OCI-M2 (cell line): ENCODE data around the gene MEGF11.

Source experiments
- DNase-seq: peaks from one replicate; lab custom pipeline; 2025; ENCODE audit not compliant: unreplicated experiment; lab: John Stamatoyannopoulos, UW

The MEGF11 gene

DNA sequence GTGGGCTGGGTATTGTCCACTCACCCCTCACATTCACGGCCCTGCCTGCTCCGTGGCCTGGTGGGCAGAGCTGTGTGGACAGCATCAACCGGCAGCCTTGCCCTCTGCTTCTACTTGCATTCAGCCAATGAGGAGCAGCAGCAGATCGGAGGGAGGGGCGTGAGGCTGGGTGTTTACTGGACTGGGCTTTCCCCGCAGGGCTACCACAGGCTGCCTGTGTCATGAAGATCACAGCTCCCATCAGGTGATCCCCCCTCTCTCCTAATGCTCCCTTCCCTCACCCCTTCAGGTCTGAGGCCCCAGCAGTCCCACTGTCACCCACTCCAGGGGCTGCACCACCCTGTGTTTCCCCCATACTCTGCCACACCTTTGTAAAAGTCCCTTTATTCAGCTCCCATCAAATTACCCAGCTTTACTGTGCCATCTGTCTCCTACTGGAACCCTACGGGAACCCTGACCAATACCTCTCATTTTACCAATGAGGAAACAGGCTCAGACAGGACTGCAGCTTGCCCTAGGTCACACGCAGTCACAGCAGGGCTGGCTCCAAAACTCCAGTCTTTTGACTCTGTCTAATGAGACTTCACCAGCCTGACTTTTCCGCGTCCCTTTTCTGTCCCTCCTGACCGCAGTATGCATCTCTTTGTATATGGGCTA lies 81.1 kb downstream of the MEGF11 start:
- no peak for DNase-seq

DNA sequence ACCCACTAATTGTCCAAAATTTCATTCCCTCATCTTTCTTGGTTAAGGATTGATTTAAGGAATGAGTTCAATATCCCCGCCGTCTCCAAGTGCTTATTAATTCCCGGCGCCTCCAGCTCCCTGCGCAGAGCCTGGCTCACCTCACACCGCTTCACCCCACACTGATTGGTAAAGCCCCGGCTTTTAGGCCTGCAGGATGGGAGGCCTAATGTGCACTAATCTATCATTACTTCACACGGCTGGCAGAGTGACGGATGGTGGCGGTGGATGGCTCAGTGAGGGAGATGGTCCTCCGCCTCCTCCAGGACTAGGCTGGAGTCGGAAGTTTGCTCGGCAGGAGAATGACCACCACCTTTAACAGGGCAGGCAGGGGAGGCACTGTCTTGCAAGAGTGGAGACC lies 81.7 kb downstream of the MEGF11 start:
- no peak for DNase-seq

DNA sequence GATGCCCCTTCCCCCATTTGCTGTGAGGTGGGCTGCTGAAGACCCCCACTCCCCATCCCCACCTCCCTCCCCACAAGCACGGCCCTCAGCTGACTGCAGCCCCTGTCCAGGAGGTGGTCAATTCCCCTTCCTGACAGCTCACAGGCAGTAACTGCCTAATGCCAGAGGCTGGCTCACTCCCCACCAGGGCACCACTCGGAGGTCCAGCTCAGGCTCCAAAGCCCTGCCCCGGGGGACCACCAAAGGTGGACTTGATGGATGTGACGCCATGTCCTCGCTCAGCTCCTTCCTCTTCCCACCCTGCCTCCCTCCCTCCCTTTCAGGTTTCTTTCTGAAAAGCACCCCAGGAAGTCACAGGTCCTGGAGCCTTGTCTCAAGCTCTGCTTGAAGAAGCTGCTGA lies 82.8 kb downstream of the MEGF11 start:
- no peak for DNase-seq

DNA sequence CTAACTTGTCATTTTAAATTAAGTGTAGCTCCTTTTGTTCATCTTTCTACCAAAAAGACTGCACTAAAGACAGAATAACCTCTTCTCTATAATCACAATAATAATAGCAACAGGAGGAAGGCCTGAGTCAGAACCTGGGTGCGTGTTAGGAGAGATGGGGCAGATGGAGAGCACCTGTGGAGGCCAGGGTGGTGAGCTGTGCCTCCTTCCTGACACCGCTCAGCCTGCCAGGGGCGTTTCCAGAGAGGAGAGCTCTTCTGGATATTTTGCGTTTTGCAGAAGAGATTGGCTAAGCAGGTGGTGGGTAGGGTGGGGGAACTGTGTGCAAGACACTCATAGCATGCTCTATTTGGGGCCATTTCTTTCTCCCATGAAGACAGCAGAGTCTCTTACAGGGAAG lies 83.5 kb downstream of the MEGF11 start:
- no peak for DNase-seq

DNA sequence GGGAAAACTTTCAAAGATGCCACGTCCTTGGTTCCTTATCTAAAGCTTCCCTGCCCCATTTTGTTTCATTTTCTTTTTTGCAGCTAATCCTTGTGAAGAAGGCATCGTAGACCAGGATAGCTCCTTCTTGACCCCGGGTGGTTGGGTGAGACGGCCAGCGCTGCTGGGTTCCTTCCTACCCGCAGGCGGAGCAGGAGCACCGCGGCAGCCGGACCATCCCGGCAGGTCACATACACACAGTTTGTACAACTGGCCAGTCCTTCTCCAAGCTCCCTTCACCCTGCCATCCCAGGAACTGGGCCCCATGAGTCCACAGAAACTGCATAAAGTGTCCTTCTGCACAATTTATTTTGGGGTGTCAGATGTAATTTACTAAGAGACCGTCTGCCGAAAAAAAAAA lies 83.9 kb downstream of the MEGF11 start:
- DNase-seq = no peak

DNA sequence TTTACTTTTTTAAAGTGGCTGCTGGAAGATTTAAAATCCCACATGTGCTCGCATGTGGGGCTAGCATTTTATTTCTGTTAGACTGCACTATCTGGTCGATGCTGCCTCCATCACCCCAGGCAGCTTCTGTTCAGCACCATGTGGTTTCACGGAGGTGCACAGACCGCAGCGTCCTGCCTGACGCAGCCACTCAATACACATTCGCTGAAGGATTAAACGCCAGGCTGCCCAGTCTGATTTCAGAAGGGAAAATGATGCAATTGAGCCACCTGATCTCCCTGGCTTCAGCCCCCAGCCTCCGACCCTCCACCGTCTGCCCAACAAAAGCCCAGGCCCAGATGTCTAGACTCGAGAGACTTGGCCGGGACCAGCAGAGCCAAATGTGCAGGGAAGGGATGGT lies 84.5 kb downstream of the MEGF11 start:
- DNase-seq = no peak

DNA sequence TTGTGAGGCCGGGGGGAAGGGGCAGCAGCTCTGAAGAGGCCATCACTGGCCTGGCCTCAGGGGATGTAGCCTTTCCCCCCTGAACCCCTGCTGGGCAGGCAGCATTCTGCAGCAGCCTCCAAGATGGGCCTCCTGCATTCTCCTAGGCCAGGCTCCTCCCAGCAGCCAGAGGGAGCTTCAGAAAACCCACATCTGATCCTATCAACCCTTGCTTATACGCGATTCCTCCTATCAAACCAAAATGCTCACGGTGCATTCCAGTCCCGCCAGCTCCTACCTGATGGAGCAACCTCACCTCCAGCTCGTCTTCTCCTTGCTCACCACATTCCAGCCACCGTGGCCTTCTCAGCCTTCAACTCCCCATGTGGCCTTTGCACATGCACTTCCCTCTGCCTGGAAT lies 85.7 kb downstream of the MEGF11 start:
- no peak for DNase-seq

DNA sequence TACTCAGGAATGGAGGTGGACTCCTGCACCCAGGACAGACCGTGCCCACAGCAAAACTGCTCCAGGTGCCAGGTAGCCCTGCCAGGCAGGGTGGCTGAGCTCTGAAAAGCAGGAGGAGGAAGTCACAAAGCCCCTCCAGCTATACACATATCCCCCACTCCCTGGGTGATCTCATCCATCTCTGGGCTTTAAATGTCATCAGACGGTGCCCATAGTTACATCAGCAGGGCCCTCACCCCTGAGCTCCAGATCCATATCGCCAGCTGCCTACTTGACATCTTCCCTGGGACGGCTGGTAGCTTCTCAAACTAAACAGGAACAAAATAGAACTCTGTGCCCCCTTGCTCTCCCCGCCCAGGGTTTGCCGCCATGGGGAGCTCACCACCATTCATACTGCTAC lies 87.7 kb downstream of the MEGF11 start:
- no peak for DNase-seq

DNA sequence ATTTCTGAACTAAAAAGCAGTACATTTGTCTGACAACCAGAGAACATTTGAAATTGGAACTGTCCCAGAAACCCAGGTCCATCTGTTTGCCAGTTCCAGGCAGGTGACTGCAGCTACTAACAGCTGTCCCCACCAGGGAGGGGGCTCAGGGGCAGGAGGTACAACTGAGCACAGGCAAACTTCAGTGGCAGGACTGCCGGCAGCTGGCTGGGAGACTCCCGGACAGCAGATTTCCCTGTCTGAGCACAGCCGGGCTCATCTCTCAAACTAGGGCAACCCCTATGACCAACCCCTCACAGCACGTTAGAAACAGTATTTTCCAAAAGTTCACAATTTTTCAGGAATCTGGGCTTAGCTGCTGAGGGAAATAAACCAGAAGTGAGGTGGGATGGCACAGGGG lies 88.8 kb downstream of the MEGF11 start:
- no peak for DNase-seq

DNA sequence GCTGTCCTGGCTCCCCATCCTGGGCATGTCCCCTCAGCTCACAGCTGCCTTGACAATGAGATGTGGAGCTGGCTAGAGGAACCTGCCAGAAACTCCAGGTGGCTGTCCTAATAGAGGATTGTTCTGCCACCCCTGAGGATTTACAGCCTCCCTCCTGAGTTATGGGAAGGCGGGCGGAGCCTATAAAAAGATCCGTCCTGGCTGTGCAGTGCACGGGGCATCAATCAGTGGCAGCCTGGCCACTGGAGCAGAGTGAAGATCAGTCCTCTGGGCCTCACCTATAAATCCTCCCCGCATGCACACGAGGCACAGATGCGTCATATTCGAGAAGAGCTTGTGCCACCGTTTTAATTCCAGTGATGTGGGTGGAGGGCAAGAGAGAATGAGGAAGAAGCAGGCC lies 90.0 kb downstream of the MEGF11 start:
- no peak for DNase-seq

DNA sequence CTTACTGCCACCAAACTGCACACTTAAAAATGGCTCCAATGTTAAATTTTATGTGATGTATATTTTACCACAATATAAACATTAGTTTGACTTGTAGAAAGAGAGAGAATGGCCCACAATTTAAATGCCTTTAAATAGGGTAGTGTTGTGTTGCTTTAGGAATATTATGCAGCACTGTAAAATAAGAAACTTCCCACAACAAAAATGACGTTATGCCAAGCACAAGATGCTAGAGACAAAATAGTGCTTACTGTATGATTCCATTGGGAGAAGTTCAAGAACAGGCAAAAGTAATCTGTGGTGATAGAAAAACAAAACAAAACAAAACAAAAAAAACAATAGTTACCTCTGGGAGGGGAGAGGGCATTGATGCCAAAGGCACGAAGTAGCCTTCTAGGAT lies 91.3 kb downstream of the MEGF11 start:
- DNase-seq = no peak

DNA sequence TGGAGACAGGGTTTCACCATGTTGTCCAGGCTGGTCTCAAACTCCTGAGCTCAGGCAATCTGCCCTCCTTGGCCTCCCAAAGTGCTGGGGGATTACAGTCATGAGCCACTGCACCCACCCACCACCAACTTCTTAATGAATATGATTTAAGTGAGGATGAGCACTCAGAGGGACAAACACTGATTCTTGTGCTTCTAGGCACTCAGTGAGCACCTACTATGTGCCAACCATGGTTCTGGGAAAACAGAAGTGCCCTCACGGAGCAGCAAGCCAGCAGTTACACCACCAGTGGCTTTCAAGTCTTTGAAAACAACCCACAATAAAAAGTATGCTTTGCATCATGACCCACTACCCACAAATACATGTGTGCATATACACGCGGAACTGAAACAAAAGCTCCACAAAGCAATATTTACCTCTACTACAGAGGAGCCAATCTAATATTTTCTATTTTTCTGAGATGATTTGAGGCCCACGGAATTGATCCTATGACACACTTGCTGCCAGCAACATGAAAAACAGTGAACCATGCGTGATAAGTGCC lies 91.9 kb downstream of the MEGF11 start:
- no peak for DNase-seq

DNA sequence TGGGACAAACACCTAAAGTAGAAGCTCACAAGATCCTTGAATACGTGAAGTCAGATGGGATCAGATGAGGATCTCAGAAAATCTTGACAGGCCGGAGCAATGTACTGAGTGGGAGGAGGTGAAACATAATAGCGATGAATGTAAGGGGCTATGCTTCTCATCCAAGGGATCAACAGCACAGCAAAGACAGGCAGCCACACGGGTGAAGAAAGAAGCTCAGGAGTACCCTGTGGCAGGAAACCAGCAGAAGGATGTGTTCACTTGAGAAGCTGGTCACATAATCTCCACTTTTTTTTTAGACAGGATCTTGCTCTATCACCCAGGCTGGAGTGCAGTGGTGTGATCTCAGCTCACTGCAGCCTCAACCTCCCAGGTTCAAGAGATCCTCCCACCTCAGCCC lies 92.4 kb downstream of the MEGF11 start:
- DNase-seq = no peak

DNA sequence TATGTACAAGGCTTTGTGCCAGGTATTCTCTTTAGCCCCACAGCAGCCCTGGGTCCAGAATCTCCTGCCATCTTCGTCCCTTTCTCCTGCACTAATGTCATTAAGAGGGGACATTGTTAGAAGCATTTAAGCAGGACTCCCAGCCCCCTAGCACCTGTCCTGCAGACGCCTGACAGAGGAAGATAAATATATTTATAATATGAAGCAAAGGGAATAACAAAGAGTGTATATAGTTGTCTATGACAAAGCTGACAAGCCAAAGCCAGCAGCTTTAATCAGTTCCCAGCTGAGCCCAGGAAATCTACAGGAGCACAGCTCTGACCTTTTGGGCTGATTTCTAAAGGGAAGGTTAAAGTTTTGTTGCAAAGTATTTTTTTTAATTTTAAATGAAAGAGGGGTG lies 96.0 kb downstream of the MEGF11 start:
- no peak for DNase-seq

DNA sequence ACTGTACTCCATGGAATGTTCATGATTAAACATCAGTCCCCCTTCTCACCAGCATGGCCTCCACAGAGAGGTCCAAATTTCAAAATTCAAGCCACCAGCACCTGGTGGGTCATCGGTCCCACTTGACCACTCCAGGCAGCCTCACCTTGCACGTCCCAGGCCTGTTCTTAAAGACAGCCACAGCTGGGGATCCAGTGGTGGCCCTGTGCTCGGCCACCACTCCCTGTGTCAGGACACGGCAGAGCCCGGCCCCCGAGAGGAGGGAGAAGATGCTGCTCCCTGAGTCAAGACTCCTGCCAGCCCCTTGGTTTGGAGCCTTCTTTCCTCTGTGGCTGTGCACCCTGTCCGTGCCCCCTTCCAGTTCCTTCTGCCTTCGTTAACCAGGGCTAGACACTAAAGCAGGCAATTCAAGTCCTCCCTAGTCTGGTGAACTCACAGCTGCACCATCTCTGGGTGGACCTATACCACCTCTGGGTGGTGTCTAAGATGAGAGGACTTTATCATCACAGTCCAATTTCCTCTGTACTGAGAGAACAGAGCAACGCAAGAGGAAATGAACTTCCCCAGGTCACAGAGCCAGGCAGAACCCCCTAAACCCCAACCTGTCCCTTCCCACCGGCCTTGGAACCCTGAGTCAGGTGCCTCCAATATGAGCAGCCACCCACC lies 97.1 kb downstream of the MEGF11 start:
- no peak for DNase-seq

DNA sequence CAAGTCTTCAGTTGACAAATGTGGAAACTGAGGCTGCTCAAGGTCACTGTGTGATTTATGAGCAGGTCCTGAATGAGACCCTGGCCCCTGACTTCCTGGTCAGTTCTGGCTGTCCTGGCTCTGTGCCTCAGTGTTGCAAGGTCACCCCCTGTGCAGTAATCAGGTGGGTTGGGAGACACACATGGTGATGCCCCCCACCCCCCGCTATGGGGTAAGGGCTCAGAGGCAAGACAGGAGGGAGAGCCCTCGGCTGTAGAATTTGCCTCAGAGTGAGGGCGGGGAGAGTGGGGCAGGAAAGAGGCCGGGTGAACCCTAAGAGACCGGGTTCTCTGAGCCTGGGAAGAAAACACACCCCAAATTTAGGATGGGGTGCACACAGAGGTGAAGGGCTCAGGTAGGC lies 98.5 kb downstream of the MEGF11 start:
- no peak for DNase-seq

DNA sequence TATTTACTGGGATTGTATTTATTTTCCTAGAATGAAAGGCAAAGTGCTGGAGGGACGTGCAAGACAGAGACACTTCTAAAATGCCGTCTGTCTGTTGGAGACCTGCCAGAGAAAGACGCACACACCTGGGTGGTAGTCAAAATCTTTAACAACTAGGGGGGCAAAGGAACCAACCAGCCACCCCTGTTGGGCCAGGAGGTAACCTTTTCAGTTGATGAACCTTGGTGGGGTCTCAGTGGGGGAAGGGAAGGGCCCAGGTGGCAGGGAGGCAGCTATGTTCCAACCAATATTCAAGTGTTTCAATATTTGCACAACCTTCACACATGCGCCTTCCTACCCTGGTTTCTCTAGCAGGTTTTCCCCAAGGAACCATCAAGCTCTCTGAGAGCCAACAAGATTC lies 99.0 kb downstream of the MEGF11 start:
- no peak for DNase-seq

DNA sequence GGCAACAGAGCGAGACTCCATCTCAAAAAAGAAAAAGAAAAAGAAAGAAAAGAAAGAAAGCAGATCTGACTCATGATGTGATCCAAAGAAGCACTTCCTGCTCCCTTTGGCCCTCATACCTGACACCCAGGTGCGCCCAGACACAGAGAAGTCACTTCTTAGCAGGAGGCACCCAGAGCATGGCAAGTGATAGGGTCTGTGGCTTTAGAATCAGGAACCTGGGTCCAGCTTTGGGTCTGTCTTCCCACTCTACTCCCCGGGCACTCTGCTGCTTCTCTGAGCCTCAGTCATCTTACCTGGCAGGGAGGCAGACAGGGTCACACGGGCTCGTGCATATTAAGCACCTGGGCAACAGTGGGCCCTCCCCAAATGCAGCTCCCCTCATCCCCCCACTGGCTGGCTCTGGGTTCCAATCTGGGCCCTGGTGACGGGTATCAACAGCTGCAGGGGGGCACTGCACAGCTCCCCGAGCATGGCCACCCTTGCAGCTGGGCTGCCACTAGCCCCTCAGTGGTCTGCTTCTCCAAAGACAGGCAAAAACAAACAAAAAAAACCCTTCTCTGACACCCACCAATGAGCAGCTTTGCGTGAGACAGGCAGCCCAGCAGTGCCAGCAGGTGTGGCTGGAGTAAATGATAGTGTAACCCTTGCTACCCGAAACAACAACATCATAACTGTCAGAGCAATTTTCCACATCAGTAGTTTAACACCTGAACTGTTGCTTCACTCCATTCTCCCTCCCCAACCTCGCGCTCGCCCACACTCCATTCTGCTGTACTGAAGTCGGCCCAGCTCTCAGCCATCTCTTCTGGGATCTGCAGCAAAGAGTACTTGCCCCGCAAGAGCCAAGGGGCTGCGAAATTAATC lies 99.8 kb downstream of the MEGF11 start:
- DNase-seq = no peak

DNA sequence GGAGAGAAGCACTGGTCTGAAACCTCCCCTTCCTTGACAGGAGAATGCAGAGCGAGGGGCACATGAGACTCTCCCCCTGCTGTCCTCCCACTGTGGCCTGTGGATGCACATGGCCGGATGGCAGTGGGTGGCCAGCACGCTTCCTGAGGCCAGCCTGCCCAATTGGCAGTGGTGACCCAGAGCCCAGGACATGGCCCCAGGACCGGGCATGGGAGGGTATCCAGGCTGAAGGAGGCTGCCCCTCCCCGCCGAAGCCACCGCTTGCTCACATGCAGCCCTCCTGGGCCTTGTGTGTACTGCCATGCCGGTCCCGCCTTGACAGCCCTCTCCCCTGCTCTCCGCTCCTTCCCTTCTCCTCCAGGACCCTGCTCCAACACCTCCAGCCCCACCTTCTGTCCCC lies 100.9 kb downstream of the MEGF11 start:
- no peak for DNase-seq

DNA sequence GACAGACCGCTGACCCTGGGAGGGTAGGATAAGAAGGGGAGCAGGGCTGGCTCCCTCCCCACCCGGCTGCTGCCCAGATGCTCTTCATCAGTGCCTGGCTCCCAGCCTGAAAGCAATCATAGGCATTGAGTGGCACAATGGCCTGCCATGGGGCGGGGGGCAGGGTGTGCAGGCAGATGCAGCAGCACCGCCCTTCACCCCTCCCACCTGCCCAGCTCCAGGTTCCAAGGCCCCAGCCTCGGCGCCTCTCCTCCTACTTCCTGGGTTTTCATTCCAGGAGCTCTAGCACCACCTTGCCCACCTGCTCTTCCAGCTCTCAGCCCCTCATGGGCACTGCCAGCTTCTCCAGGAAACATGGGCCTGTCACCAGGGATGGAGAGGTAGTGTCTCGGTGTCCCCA lies 101.7 kb downstream of the MEGF11 start:
- DNase-seq = no peak

DNA sequence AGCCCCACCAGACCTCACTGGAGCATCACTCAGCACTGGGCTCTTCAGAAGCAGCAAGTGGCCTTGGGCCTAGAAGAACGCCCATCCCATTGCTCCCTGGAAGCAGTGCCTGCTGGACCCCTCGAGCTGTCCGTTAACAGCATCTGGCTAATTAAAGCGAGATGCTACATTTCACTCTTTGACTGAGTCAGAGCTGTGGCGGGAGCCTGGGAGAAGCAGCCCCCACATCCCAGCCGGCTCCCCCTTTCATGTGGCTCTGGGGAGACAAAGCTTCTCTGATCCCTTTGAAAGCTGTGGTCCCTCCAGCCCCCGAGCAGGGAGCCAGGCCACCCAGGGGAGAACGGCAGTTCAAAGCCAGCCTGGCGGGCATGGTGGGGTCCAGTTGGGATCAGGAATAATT lies 103.7 kb downstream of the MEGF11 start:
- DNase-seq = no peak

DNA sequence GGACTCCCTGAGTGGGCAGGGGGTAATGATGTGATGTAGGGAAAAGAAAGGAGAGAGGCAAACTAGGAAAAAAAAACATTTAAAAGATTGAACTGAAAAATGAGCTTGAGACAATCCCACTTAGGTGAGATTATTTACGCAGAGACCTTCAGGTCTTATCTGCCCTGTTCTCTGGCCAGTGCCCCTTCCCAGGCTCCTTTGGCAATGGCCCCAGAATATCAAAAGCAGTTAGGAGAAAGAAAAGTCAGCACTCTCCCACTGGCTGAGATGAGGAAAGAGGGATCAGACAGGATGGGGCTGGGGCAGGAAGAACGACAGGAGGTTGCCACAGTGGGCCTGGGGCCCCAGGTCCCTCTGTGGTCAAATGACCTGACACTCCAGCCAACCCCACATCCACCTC lies 105.4 kb downstream of the MEGF11 start:
- DNase-seq = no peak
